Epidermal melanocyte (primary cell): ENCODE measurements around the gene TCAP.
"Not testable (repeated sequence)": the region's sequence is repeated elsewhere in the genome, so short reads cannot be mapped to it uniquely, and the experiment has no call there.

Experiments
- DNase-seq: peaks from one replicate; pipeline ENCODE4 v3.0.0; 2011; ENCODE audit warnings: low spot score; ENCODE audit not compliant: insufficient read length

The TCAP gene

DNA sequence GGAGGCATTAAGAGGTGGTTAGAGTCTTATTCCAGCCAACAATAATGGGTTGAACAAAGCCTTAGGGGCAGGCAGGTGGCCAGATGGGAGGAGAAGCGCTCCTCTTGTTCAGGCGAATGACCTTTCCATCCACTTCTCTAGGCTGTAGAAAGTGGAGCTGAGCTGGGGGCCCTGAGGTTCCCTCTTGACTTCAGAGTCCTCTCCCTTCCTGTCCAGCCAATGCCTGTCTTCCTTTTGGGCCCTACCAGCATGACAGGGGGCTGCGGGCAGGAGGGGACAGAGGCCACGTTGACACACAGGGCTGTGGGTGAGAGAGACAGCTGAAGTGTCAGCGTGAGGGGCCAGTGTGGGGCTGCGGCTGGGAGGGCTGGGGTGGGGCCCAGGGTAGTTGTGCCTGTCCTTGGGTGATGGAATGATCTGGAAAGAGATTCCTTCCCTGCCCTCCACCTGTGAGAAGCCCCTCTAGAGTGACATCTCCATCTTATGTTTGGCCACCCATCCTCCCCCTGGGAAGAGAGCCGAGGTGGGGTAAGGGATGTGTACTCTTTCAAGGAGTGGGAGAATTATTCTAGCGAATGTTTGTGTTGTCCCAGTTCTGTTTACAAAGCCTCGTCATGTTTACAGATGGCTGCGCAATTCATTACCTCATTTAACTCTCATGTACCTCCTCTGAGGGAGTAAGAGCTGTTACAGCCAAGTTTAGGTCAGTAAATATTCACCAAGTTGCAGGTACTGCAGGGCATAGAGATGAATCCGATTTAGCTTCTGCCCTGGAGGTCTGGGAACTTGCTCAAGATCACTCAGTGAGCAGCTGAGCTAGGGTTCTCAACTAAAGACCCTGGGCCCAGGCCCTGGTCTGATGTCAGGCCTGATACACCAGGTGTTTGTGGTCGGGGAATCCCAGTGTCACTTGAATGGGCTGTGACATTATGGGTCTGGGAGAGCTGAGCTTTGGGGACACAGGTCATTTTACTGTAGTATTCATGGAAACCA lies 38.0 kb downstream of the TCAP start:
- DNase-seq, result no peak

DNA sequence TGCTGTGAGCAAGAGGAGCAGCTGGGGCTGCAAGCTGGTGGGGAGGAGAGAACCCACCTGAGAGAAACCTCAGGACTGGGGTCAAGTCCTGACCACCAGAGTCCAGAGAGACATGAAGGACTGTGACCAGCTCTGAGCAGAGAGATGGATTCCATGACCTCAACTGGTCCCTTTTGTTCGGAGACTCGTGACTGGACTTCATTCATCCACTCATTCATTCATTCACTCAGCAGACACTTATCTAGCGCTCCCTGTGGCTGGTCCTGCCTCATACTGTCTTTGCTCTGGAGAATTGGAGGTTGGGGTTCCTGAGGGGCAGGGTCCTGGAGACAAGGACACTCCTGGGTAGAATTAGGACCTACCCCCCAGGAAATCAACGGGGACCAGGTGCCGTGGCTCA lies 38.8 kb downstream of the TCAP start:
- no peak for DNase-seq

DNA sequence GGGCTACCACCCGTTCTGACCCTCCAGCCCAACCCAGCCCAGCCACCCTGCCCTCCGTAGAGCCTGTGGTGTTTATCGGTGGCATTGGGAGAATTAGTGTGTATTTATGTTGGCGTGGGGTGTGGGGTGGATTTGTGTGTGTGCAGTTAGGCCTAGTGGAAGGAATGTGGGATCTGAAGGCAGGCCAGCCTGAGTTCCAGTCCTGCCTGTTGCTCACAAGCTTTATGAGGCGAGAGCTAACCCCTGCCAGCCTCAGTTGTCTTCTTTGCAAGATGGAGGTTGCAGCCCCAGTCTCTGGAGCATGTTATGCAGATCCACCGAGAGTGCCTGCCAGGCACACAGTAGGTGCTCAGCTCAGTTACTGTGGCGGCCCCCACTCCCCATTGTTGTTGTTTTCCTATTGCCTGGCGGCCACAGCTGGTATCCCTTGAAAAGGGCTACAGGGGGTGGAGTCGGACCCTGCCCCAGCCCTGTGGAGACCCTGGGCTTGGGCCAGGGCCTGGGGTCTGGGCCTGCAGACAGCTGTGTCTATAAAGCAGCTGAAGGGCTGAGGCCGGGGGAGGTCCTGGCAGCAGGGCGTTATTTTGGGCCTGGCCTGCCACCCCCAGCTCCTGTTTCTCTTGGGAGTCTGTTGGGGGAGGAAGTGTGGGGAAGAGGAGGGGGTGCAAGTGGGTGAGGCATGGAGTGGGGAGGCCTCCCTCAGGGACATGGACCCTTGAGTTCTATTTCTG lies 39.8 kb downstream of the TCAP start:
- DNase-seq, result no peak

DNA sequence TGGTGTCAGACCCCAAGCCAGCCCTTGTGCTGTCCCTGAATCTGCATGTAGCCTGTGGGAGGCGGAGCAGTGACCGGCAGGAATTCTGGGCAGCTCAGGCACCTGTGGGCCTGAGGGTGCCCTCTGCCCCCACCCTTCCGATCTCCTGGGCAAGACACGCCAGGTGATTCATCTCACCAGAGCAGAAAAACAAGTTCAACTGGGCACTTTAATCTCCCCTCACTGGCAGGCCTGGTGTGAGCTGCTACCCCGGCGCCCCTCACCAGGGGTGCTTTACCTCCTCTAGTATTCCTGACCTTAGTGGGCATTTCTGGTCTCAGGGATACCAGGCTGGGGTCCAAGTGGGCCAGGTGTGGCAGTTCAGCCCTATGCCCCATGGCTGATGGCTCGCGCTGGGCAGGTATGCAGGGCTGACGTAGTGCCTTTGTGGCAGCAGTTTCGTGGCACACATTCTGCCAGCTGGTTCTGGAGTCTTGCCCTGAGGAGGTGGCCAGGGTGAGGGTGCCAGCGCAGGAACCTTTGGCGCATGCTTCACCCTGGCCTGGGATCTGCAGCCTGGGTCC lies 40.7 kb downstream of the TCAP start:
- no peak for DNase-seq

DNA sequence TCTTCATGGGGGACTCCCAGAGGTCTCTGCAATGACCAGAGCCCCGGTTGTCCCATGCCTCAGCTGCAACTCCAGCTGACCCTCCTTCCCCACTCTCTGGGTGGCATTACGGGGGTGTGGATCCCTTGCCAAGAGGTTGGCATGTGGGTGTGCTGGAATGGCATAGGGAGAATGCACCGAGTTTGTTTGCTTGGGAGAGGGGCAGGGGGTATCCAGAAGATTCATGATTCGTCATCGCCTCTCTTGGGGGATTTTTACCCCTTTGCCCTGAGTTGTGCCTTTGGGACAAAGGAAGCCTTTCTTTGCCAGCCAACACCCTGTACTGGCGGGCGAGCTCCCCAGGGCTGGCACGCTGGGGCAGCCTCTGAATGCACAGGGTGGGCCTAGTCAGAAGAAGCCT lies 41.2 kb downstream of the TCAP start:
- DNase-seq, result no peak

DNA sequence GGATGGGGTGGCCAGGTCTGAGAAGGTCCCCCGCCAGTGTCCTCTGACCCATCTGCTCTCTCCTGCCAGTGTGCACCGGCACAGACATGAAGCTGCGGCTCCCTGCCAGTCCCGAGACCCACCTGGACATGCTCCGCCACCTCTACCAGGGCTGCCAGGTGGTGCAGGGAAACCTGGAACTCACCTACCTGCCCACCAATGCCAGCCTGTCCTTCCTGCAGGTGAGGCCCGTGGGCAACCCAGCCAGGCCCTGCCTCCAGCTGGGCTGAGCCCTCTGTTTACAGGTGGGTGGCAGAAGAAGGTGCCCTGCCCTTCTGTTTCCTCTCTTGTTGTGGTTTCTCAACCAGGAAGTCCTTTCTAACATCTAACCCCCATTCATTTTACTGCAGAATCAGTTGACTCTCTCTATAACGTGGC lies 41.8 kb downstream of the TCAP start:
- no peak for DNase-seq

DNA sequence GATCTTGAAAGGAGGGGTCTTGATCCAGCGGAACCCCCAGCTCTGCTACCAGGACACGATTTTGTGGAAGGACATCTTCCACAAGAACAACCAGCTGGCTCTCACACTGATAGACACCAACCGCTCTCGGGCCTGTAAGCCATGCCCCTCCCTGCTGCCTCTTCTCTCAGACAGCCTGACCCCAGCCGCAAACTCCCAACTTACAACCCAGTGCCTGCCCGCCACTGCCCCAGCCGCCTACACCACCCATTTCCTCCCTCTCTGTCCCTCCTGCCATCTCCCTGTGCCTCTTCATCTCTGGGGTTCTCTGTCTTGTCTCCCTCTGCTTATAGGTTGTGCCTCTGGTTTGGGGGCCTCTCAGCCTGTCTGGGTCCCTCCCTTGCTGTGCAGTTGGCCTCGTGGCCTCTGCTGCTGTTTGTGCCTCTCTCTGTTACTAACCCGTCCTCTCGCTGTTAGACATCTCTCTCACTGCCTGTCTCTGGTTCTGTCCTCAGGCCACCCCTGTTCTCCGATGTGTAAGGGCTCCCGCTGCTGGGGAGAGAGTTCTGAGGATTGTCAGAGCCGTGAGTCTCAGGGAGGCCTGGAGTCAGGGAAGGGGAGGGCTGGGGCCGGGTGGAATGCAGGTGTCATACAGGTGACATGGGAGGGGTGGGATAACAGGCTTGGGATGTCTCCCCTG lies 44.3 kb downstream of the TCAP start:
- no peak for DNase-seq

DNA sequence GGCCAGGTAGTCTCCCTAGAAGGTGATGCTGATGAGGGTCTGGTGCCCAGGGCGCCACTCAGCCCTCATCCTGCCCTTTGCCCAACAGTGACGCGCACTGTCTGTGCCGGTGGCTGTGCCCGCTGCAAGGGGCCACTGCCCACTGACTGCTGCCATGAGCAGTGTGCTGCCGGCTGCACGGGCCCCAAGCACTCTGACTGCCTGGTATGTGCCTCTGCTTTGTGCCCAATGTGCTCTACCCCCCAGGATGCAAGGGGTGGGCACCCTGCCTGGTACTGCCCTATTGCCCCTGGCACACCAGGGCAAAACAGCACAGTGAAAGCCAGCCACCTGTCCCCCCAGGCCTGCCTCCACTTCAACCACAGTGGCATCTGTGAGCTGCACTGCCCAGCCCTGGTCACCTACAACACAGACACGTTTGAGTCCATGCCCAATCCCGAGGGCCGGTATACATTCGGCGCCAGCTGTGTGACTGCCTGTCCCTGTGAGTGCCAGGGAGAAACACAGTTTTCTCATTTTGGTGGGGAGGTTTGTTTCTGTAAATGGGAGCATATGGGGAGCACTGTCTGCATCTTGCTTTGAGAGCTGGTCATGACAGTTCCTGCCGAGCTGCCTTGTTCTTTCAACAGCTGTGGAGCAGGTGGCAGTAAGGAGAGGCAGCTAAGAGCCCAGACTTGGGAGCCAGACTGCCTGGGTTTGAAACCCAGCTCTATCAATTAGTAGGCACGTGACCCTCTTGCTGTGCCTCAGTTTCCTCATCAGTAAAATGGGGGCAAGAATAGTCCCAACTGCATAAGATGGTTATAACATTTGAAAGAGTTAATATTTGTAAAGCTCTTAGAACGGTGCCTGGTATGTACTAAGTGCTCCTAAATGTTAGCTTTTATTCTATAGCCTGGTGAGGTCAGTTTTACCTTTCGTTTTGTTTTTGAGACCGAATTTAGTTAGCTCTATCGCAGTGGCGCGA lies 45.1 kb downstream of the TCAP start:
- DNase-seq, result no peak

DNA sequence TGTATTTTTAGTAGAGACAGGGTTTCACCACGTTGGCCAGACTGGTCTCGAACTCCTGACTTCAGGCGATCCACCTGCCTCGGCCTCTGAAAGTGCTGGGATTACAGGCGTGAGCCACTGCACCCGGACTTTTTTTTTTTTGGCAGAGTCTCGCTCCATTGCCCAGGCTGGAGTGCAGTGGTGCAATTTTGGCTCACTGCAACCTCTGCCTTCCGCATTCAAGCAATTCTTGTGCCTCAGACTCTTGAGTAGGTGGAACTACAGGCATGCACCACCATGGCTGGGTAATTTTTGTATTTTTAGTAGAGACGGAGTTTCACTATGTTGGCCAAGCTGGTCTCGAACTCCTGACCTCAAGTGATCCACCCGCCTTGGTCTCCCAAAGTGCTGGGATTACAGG lies 45.9 kb downstream of the TCAP start:
- DNase-seq, result not testable (repeated sequence)

DNA sequence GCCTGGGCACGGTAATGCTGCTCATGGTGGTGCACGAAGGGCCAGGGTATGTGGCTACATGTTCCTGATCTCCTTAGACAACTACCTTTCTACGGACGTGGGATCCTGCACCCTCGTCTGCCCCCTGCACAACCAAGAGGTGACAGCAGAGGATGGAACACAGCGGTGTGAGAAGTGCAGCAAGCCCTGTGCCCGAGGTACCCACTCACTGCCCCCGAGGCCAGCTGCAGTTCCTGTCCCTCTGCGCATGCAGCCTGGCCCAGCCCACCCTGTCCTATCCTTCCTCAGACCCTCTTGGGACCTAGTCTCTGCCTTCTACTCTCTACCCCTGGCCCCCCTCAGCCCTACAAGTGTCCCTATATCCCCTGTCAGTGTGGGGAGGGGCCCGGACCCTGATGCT lies 46.7 kb downstream of the TCAP start:
- DNase-seq, result no peak

DNA sequence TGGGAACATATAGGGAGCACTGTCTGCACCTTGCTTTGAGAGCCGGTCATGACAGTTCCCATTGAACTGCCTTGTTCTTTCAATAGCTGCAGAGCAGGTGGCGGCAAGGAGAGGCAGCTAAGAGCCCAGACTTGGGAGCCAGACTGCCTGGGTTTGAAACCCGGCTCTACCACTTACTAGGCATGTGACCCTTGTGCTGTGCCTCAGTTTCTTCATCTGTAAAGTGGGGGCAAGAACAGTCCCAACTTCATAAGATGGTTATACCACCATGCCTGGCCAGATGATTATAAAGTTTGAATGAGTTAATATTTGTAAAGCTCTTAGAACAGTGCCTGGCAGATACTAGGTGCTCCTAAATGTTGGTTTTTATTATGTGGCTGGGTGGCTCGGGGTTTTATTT lies 49.1 kb downstream of the TCAP start:
- no peak for DNase-seq

DNA sequence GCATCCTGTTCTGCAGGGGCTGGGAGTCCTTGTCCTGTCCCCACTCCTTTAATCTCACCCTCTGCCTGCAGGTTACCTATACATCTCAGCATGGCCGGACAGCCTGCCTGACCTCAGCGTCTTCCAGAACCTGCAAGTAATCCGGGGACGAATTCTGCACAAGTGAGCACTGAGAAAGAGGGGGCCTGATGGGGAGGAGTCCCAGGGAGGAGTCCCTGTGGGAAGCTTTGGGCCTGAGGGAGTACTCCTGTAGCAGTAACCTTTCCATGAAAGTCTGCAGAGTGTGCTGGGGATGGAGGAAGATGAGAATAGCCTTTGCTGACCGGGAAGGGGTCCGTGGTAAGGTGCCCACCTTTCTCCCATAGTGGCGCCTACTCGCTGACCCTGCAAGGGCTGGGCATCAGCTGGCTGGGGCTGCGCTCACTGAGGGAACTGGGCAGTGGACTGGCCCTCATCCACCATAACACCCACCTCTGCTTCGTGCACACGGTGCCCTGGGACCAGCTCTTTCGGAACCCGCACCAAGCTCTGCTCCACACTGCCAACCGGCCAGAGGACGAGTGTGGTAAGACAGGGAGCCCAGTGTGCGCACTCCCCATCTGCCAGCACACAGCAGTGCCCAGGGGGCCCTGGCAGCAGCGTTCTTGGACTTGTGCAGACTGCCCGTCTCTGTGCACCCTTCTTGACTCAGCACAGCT lies 50.4 kb downstream of the TCAP start:
- DNase-seq, result no peak
